Measurements from ENCODE around the gene PRPSAP2.
A peak's percentile ranks its signal among the peaks of the same experiment; 100 is the strongest.

PRPSAP2 gene

GRCh38 chr17:18848501-18848900 lies 9.4 kb upstream of the PRPSAP2 start:
- Histone ChIP-seq H3K79me2 (ENCODE audit: control insufficient read depth, low read length) (peaks cover 57% of the 10 kb centered on the region), H3K9me2 (replicated peaks; ENCODE audit: control insufficient read depth, low read length) (no peaks in the 10 kb centered on the region)

DNA sequence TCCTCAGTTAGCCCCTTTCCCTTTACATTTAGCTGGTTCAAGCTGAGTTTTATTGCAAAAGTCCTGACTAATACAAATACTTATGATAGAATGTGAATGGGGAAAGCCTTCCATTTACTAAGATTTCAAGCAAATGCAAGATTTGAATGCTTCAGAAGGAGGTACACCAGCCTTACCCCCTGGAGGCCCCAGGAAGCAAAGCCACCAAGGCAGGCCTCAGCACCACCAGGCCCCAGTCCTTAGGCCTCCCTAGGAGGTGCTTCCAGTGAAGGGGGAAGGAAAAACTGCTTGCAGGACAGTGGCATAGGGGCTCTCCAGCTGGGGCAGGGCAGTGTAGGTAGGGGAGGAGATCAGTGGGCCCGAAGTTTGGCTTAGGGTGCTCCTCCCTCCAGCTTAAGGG lies 7.3 kb upstream of the PRPSAP2 start:
- no peak for TF ChIP-seq EZH2phosphoT487 (IDR thresholded peaks at IDR 0.05; ENCODE audit: borderline replicate concordance, low read length)
- TF ChIP-seq CTCF (IDR thresholded peaks at IDR 0.05; ENCODE audit: low read depth, low read length, poor library complexity, severe bottlenecking) = no peak
- peaks cover 16% of the 10 kb centered on the region for H3F3A ChIP-seq (ENCODE audit: control insufficient read depth, insufficient read depth)

More at GRCh38 chr17:18848501-18848900, 9.4 kb upstream of the PRPSAP2 start:
- peaks cover 3% of the 10 kb centered on the region for H3F3A ChIP-seq (ENCODE audit: control insufficient read depth, insufficient read depth)
- peak overlapping the region; percentile 32 for H3K4me2 ChIP-seq (ENCODE audit: low read length)
- no peaks in the 10 kb centered on the region for H3K9me3 ChIP-seq (ENCODE audit: control insufficient read depth, insufficient read depth, low read length)
- TF ChIP-seq EZH2phosphoT487 (IDR thresholded peaks at IDR 0.05; ENCODE audit: borderline replicate concordance, low read length) = no peak
- TF ChIP-seq CTCF (IDR thresholded peaks at IDR 0.05; ENCODE audit: low read depth, low read length, poor library complexity, severe bottlenecking) = no peak
- peaks cover 41% of the 10 kb centered on the region for H3K36me3 ChIP-seq (ENCODE audit: control insufficient read depth, low read length)
- H3K27me3 ChIP-seq (ENCODE audit: control insufficient read depth, low read length) = no peaks in the 10 kb centered on the region
- H3K27ac ChIP-seq (ENCODE audit: low read depth, low read length) = no peak overlapping the region
- no peaks in the 10 kb centered on the region for H4K20me1 ChIP-seq (ENCODE audit: control insufficient read depth, insufficient read depth, low read depth, low read length)
- H3K4me3 ChIP-seq (ENCODE audit: low read length) = peak overlapping the region; percentile 5; the same call in 1 of the 2 replicates
- peaks cover 37% of the 10 kb centered on the region for H3K4me1 ChIP-seq (ENCODE audit: control insufficient read depth, low read length)

GRCh38 chr17:18851201-18851600 lies 6.7 kb upstream of the PRPSAP2 start:
- Histone ChIP-seq H3K79me2 (ENCODE audit: control insufficient read depth, low read length) (peaks cover 70% of the 10 kb centered on the region), H3K9me2 (replicated peaks; ENCODE audit: control insufficient read depth, low read length) (no peaks in the 10 kb centered on the region), H3F3A (ENCODE audit: control insufficient read depth, insufficient read depth) (peaks cover 16% of the 10 kb centered on the region), H3K4me3 (ENCODE audit: low read length) (no peak overlapping the region), H3K27ac (ENCODE audit: low read depth, low read length) (peak overlapping the region; percentile 44; the same call in 1 of the 2 replicates), H3K9me3 (ENCODE audit: control insufficient read depth, insufficient read depth, low read length) (no peaks in the 10 kb centered on the region), H3K4me1 (ENCODE audit: control insufficient read depth, low read length) (peaks cover 58% of the 10 kb centered on the region), H4K20me1 (ENCODE audit: control insufficient read depth, insufficient read depth, low read depth, low read length) (no peaks in the 10 kb centered on the region), H3K36me3 (ENCODE audit: control insufficient read depth, low read length) (peaks cover 56% of the 10 kb centered on the region), H3K4me2 (ENCODE audit: low read length) (peak overlapping the region; percentile 43; the same call in 1 of the 2 replicates), H3K27me3 (ENCODE audit: control insufficient read depth, low read length) (no peaks in the 10 kb centered on the region)
- no peak for TF ChIP-seq CTCF (IDR thresholded peaks at IDR 0.05; ENCODE audit: low read depth, low read length, poor library complexity, severe bottlenecking)
- TF ChIP-seq EZH2phosphoT487 (IDR thresholded peaks at IDR 0.05; ENCODE audit: borderline replicate concordance, low read length) = no peak

More for the DNA sequence above, 7.3 kb upstream of the PRPSAP2 start:
- Histone ChIP-seq H3K36me3 (ENCODE audit: control insufficient read depth, low read length) (peaks cover 55% of the 10 kb centered on the region), H3K27ac (ENCODE audit: low read depth, low read length) (peak overlapping the region; percentile 44), H3K79me2 (ENCODE audit: control insufficient read depth, low read length) (peaks cover 67% of the 10 kb centered on the region), H3K27me3 (ENCODE audit: control insufficient read depth, low read length) (no peaks in the 10 kb centered on the region), H3K9me3 (ENCODE audit: control insufficient read depth, insufficient read depth, low read length) (no peaks in the 10 kb centered on the region), H3K4me2 (ENCODE audit: low read length) (peak overlapping the region; percentile 43), H3K9me2 (replicated peaks; ENCODE audit: control insufficient read depth, low read length) (no peaks in the 10 kb centered on the region), H3K4me3 (ENCODE audit: low read length) (no peak overlapping the region), H3K4me1 (ENCODE audit: control insufficient read depth, low read length) (peaks cover 52% of the 10 kb centered on the region), H4K20me1 (ENCODE audit: control insufficient read depth, insufficient read depth, low read depth, low read length) (no peaks in the 10 kb centered on the region)

Data from DOHH2 (cell line).